ENCODE data around the gene ABCA1.

GRCh38 chr9:104923289-104923688 is 4.7 kb downstream of the ABCA1 start:
- no peak for TF ChIP-seq EZH2 (IDR thresholded peaks at IDR 0.05)
- TF ChIP-seq POLR2AphosphoS5 (IDR thresholded peaks at IDR 0.05; ENCODE audit: borderline replicate concordance, low read depth, low read length) = no peak
